DND-41 (cell line): ENCODE data around the gene NKX6-1.

Experiments
- ATAC-seq: fragments of 200-7000 bp; cut with Tn5 transposase; 3 replicates; pipeline ENCODE4 v1.9.1; 2021; ENCODE audit warnings: low read depth; ENCODE audit not compliant: insufficient read depth
- DNase-seq: peaks from one replicate; pipeline ENCODE4 v3.0.0-alpha.2; 2020
- H2AFZ ChIP-seq: 2 replicates; pipeline ENCODE4 v1.6.0; 2012; ENCODE audit warnings: low read depth, low read length
- H3K27ac ChIP-seq: 2 replicates; pipeline ENCODE4 v1.5.1; 2012; ENCODE audit warnings: low read length, inconsistent platforms
- H3K27me3 ChIP-seq: fragments of 200-600 bp; sonication (generic); 2 replicates; pipeline ENCODE4 v1.6.0; 2012; ENCODE audit warnings: low read length, mild to moderate bottlenecking, inconsistent platforms; ENCODE audit not compliant: insufficient read depth, poor library complexity
- H3K36me3 ChIP-seq: 2 replicates; pipeline ENCODE4 v1.5.1; 2012; ENCODE audit warnings: low read length, inconsistent platforms; ENCODE audit not compliant: insufficient read depth
- H3K4me1 ChIP-seq: 2 replicates; pipeline ENCODE4 v1.5.1; 2012; ENCODE audit warnings: mild to moderate bottlenecking, low read length; ENCODE audit not compliant: insufficient read depth
- H3K4me2 ChIP-seq: 2 replicates; pipeline ENCODE4 v1.6.0; 2012; ENCODE audit warnings: mild to moderate bottlenecking, moderate library complexity, low read length, inconsistent platforms; ENCODE audit not compliant: insufficient read depth
- H3K4me3 ChIP-seq, 2 experiments: fragments of 200-600 bp in 1 of 2; shearing (Covaris generic) in 1 of 2; 2 replicates each; pipeline ENCODE4 v1.5.1; 2012 to 2016; ENCODE audit warnings: inconsistent platforms in 2 of 2, low read length in 2 of 2, mild to moderate bottlenecking in 2 of 2, low read depth in 1 of 2, moderate library complexity in 1 of 2
- H3K79me2 ChIP-seq: 2 replicates; pipeline ENCODE4 v1.6.0; 2012; ENCODE audit warnings: low read length, inconsistent platforms; ENCODE audit not compliant: insufficient read depth
- H3K9ac ChIP-seq: 2 replicates; pipeline ENCODE4 v1.6.0; 2012; ENCODE audit warnings: low read depth, mild to moderate bottlenecking, inconsistent platforms, low read length, moderate library complexity
- H3K9me3 ChIP-seq: 2 replicates; pipeline ENCODE4 v1.5.1; 2012; ENCODE audit warnings: low read length, moderate library complexity, mild to moderate bottlenecking, inconsistent platforms; ENCODE audit not compliant: insufficient read depth, severe bottlenecking
- H4K20me1 ChIP-seq: 2 replicates; pipeline ENCODE4 v1.6.0; 2012; ENCODE audit warnings: low read length; ENCODE audit not compliant: insufficient read depth
- CTCF ChIP-seq: IDR thresholded peaks from 2 replicates; pipeline ENCODE4 v1.5.1; 2012; ENCODE audit warnings: borderline replicate concordance, low read length, moderate library complexity, mild to moderate bottlenecking; ENCODE audit not compliant: poor library complexity, severe bottlenecking; ENCODE audit errors: extremely low read depth
- EZH2 ChIP-seq: IDR thresholded peaks from 3 replicates; pipeline ENCODE4 v1.6.1; 2012; ENCODE audit warnings: borderline replicate concordance, low read depth, mild to moderate bottlenecking, moderate library complexity, low read length, inconsistent platforms; ENCODE audit not compliant: severe bottlenecking

Gene NKX6-1

GRCh38 chr4:84535901-84536300 is 36.8 kb upstream of the NKX6-1 start:
- Histone ChIP-seq H3K27me3 (no peaks in the 10 kb centered on the region), H3K27ac (no peak overlapping the region), H2AFZ (no peak overlapping the region), H3K79me2 (no peaks in the 10 kb centered on the region), H4K20me1 (no peaks in the 10 kb centered on the region), H3K4me2 (no peak overlapping the region), H3K9ac (no peak overlapping the region), H3K4me1 (peaks cover 1% of the 10 kb centered on the region; the same call in 1 of the 2 replicates), H3K36me3 (no peaks in the 10 kb centered on the region), H3K4me3 (no peak overlapping the region), H3K9me3 (no peaks in the 10 kb centered on the region)
- no peak for DNase-seq
- TF ChIP-seq EZH2 (no peak), CTCF (no peak)
- no peak for ATAC-seq

- no peak overlapping the region for H3K27ac ChIP-seq
- H3K36me3 ChIP-seq, result no peaks in the 10 kb centered on the region
- H3K79me2 ChIP-seq, result no peaks in the 10 kb centered on the region
- no peak overlapping the region for H3K4me2 ChIP-seq
- peaks cover 15% of the 10 kb centered on the region; the same call in 1 of the 2 replicates for H3K4me1 ChIP-seq
- TF ChIP-seq CTCF (no peak), EZH2 (no peak)
- no peaks in the 10 kb centered on the region for H4K20me1 ChIP-seq
- DNase-seq, result no peak
- H2AFZ ChIP-seq, result no peak overlapping the region
- H3K9ac ChIP-seq, result no peak overlapping the region
- H3K4me3 ChIP-seq, result no peak overlapping the region
- ATAC-seq, result no peak
- no peaks in the 10 kb centered on the region for H3K9me3 ChIP-seq
- H3K27me3 ChIP-seq, result no peaks in the 10 kb centered on the region
These were observed 32.6 kb upstream of the NKX6-1 start for GRCh38 chr4:84531689-84532088.

GRCh38 chr4:84530871-84531270 is 31.8 kb upstream of the NKX6-1 start:
- Histone ChIP-seq H4K20me1 (no peaks in the 10 kb centered on the region), H3K27me3 (no peaks in the 10 kb centered on the region), H3K27ac (no peak overlapping the region), H3K4me1 (peaks cover 15% of the 10 kb centered on the region; the same call in 1 of the 2 replicates), H3K9ac (no peak overlapping the region), H3K4me2 (no peak overlapping the region), H3K9me3 (no peaks in the 10 kb centered on the region), H2AFZ (no peak overlapping the region), H3K79me2 (no peaks in the 10 kb centered on the region), H3K4me3 (no peak overlapping the region), H3K36me3 (no peaks in the 10 kb centered on the region)
- DNase-seq (no peak), ATAC-seq (no peak)
- no peak for TF ChIP-seq EZH2
- TF ChIP-seq CTCF, result no peak

- ATAC-seq, result peak; percentile 67
- no peak overlapping the region for H3K4me2 ChIP-seq
- no peaks in the 10 kb centered on the region for H3K9me3 ChIP-seq
- no peak overlapping the region for H3K9ac ChIP-seq
- no peak overlapping the region for H3K4me3 ChIP-seq
- TF ChIP-seq EZH2 (no peak), CTCF (no peak)
- no peak overlapping the region for H3K27ac ChIP-seq
- no peaks in the 10 kb centered on the region for H3K27me3 ChIP-seq
- no peaks in the 10 kb centered on the region for H3K36me3 ChIP-seq
- peaks cover 15% of the 10 kb centered on the region; the same call in 1 of the 2 replicates for H3K4me1 ChIP-seq
- no peaks in the 10 kb centered on the region for H4K20me1 ChIP-seq
- no peaks in the 10 kb centered on the region for H3K79me2 ChIP-seq
- no peak overlapping the region for H2AFZ ChIP-seq
- DNase-seq, result peak; percentile 18
These were observed 31.4 kb upstream of the NKX6-1 start for GRCh38 chr4:84530454-84530853.
